OCI-LY1 (cell line): Measurements from ENCODE around the gene RXFP4.

Experiments
- H2AFZ ChIP-seq: fragments of 200-600 bp; sonication (generic), shearing (Covaris generic); 2 replicates; pipeline ENCODE4 v1.6.0; 2014; ENCODE audit warnings: antibody characterized with exemption, mild to moderate bottlenecking, low read length
- H3F3A ChIP-seq: fragments of 200-600 bp; sonication (generic), shearing (Covaris generic); 2 replicates; pipeline ENCODE4 v1.6.0; 2014; ENCODE audit warnings: mild to moderate bottlenecking, antibody characterized with exemption, low read length, moderate library complexity; ENCODE audit not compliant: insufficient read depth
- H3K27ac ChIP-seq: fragments of 200-600 bp; sonication (generic); 2 replicates; pipeline ENCODE4 v1.5.1; 2014; ENCODE audit warnings: low read length, mixed run types, mild to moderate bottlenecking, low read depth; ENCODE audit not compliant: poor library complexity, severe bottlenecking
- H3K27me3 ChIP-seq: fragments of 200-600 bp; sonication (generic); 2 replicates; pipeline ENCODE4 v1.6.0; 2014; ENCODE audit warnings: antibody characterized with exemption, mild to moderate bottlenecking, low read length, moderate library complexity; ENCODE audit not compliant: insufficient read depth
- H3K36me3 ChIP-seq: fragments of 200-600 bp; sonication (generic); 2 replicates; pipeline ENCODE4 v1.6.1; 2014; ENCODE audit warnings: mild to moderate bottlenecking, antibody characterized with exemption, low read length, moderate library complexity, mixed read lengths; ENCODE audit not compliant: insufficient read depth
- H3K4me1 ChIP-seq: fragments of 200-600 bp; sonication (generic); 2 replicates; pipeline ENCODE4 v1.5.1; 2014; ENCODE audit warnings: mild to moderate bottlenecking, low read length, moderate library complexity; ENCODE audit not compliant: insufficient read depth, severe bottlenecking
- H3K4me2 ChIP-seq: fragments of 200-600 bp; sonication (generic), shearing (Covaris generic); 2 replicates; pipeline ENCODE4 v1.6.1; 2014; ENCODE audit warnings: low read length
- H3K4me3 ChIP-seq: fragments of 200-600 bp; sonication (generic); 2 replicates; pipeline ENCODE4 v1.5.1; 2014; ENCODE audit warnings: low read length, low read depth, mild to moderate bottlenecking, mixed read lengths; ENCODE audit not compliant: poor library complexity, severe bottlenecking
- H3K79me2 ChIP-seq: fragments of 200-600 bp; shearing (Covaris generic); 2 replicates; pipeline ENCODE4 v1.6.1; 2016; ENCODE audit warnings: mixed run types, low read length, mixed read lengths; ENCODE audit not compliant: insufficient read depth
- H3K9ac ChIP-seq: fragments of 200-600 bp; sonication (generic), shearing (Covaris generic); 2 replicates; pipeline ENCODE4 v1.6.1; 2014; ENCODE audit warnings: mild to moderate bottlenecking, low read length, mixed read lengths
- H3K9me2 ChIP-seq: fragments of 200-600 bp; sonication (generic), shearing (Covaris generic); 2 replicates; pipeline ENCODE4 v1.6.1; 2014; ENCODE audit warnings: low read depth, mild to moderate bottlenecking, low read length, mixed read lengths
- H3K9me3 ChIP-seq: fragments of 200-600 bp; shearing (Covaris generic); 2 replicates; pipeline ENCODE4 v1.6.1; 2014; ENCODE audit warnings: low read length, mixed read lengths
- H4K20me1 ChIP-seq: fragments of 200-600 bp; sonication (generic), shearing (Covaris generic); 2 replicates; pipeline ENCODE4 v1.6.0; 2016; ENCODE audit warnings: mild to moderate bottlenecking, low read length; ENCODE audit not compliant: insufficient read depth
- CTCF ChIP-seq: fragments of 200-600 bp; sonication (generic), shearing (Covaris generic); IDR thresholded peaks from 2 replicates; pipeline ENCODE4 v1.5.1; 2017; ENCODE audit warnings: mild to moderate bottlenecking, antibody characterized with exemption, low read length, moderate library complexity, mixed read lengths
- EZH2 ChIP-seq: fragments of 200-600 bp; sonication (generic), shearing (Covaris generic); IDR thresholded peaks from 2 replicates; pipeline ENCODE4 v1.8.0; 2017; ENCODE audit warnings: borderline replicate concordance, mixed run types, mild to moderate bottlenecking, antibody characterized with exemption, low read length, moderate library complexity, mixed read lengths

RXFP4 gene

GRCh38 chr1:155966750-155967149, 25.3 kb downstream of the RXFP4 start:
- peaks cover 83% of the 10 kb centered on the region for H3K36me3 ChIP-seq
- peaks cover 29% of the 10 kb centered on the region for H3K79me2 ChIP-seq
- H4K20me1 ChIP-seq, result no peaks in the 10 kb centered on the region
- no peak overlapping the region for H2AFZ ChIP-seq
- H3K9ac ChIP-seq, result no peak overlapping the region
- TF ChIP-seq EZH2 (no peak), CTCF (no peak)
- H3K4me1 ChIP-seq, result peaks cover 35% of the 10 kb centered on the region
- no peak overlapping the region for H3K4me3 ChIP-seq
- no peak overlapping the region for H3K27ac ChIP-seq
- H3K4me2 ChIP-seq, result no peak overlapping the region
- H3F3A ChIP-seq, result no peaks in the 10 kb centered on the region
- no peaks in the 10 kb centered on the region for H3K27me3 ChIP-seq
- no peaks in the 10 kb centered on the region for H3K9me3 ChIP-seq
- no peaks in the 10 kb centered on the region for H3K9me2 ChIP-seq

GRCh38 chr1:155967341-155968050, 26.1 kb downstream of the RXFP4 start:
- H3F3A ChIP-seq, result no peaks in the 10 kb centered on the region
- H3K4me2 ChIP-seq, result no peak overlapping the region
- H3K9ac ChIP-seq, result no peak overlapping the region
- H3K36me3 ChIP-seq, result peaks cover 81% of the 10 kb centered on the region
- H3K27me3 ChIP-seq, result no peaks in the 10 kb centered on the region
- no peaks in the 10 kb centered on the region for H4K20me1 ChIP-seq
- no peaks in the 10 kb centered on the region for H3K9me2 ChIP-seq
- no peak overlapping the region for H3K27ac ChIP-seq
- H3K4me1 ChIP-seq, result peaks cover 35% of the 10 kb centered on the region
- H3K79me2 ChIP-seq, result peaks cover 37% of the 10 kb centered on the region
- no peak overlapping the region for H3K4me3 ChIP-seq
- no peak overlapping the region for H2AFZ ChIP-seq
- no peak for TF ChIP-seq CTCF
- no peak for TF ChIP-seq EZH2
- no peaks in the 10 kb centered on the region for H3K9me3 ChIP-seq

GRCh38 chr1:155968051-155968400, 26.6 kb downstream of the RXFP4 start:
- no peaks in the 10 kb centered on the region for H3K9me2 ChIP-seq
- H3K4me3 ChIP-seq, result no peak overlapping the region
- H4K20me1 ChIP-seq, result no peaks in the 10 kb centered on the region
- no peak overlapping the region for H3K4me2 ChIP-seq
- TF ChIP-seq CTCF, result no peak
- no peak for TF ChIP-seq EZH2
- peaks cover 42% of the 10 kb centered on the region for H3K79me2 ChIP-seq
- no peak overlapping the region for H3K27ac ChIP-seq
- H3F3A ChIP-seq, result no peaks in the 10 kb centered on the region
- H3K27me3 ChIP-seq, result no peaks in the 10 kb centered on the region
- no peaks in the 10 kb centered on the region for H3K9me3 ChIP-seq
- no peak overlapping the region for H3K9ac ChIP-seq
- peaks cover 81% of the 10 kb centered on the region for H3K36me3 ChIP-seq
- peaks cover 35% of the 10 kb centered on the region for H3K4me1 ChIP-seq
- H2AFZ ChIP-seq, result no peak overlapping the region
